Gastrocnemius medialis (tissue), 4 donors: ENCODE data around the gene SBSN. TPM values are rescaled to one million over a fixed set of nuclear protein-coding genes. Genes with fewer than 3 reads are reported as not detected.

Experiments
- ATAC-seq, 2 donors: fragments of 150-250 bp; one replicate each; pipeline ENCODE4 v1.9.1; 2016
- DNase-seq, 2 donors: peaks; one replicate each; pipeline ENCODE4 v3.0.0-alpha.2; 2019
- H3K27ac ChIP-seq, 4 donors: fragments of 200-600 bp; sonication (generic); 1 replicate in 1 of 4; 2 replicates in 3 of 4; pipeline ENCODE4 v1.5.1; 2016 to 2018; ENCODE audit warnings: mild to moderate bottlenecking in 2 of 4, moderate library complexity in 1 of 4
- H3K27me3 ChIP-seq, 3 donors: fragments of 200-600 bp; sonication (generic) in 2 of 3; 1 replicate in 1 of 3; 2 replicates in 2 of 3; pipeline versions ENCODE4 v1.5.1 to v1.6.0; 2016 to 2019; ENCODE audit warnings: mild to moderate bottlenecking in 1 of 3, moderate library complexity in 1 of 3
- H3K36me3 ChIP-seq, 2 donors: fragments of 200-600 bp; sonication (generic) in 1 of 2; one replicate each; pipeline ENCODE4 v1.5.1; 2017 to 2018
- H3K4me1 ChIP-seq, 2 donors: fragments of 200-600 bp; sonication (generic) in 1 of 2; one replicate each; pipeline ENCODE4 v1.5.1; 2016 to 2017; ENCODE audit warnings: mild to moderate bottlenecking in 2 of 2
- H3K4me3 ChIP-seq, 4 donors: fragments of 200-600 bp; sonication (generic) in 3 of 4; 1 replicate in 1 of 4; 2 replicates in 3 of 4; pipeline ENCODE4 v1.5.1; 2016 to 2019; ENCODE audit warnings: mild to moderate bottlenecking in 2 of 4
- H3K9me3 ChIP-seq, 3 donors: fragments of 200-600 bp; sonication (generic) in 2 of 3; 1 replicate in 1 of 3; 2 replicates in 2 of 3; pipeline ENCODE4 v1.5.1; 2016 to 2019
- POLR2A ChIP-seq, 2 donors: fragments of 450-650 bp; IDR thresholded peaks; one replicate each; pipeline ENCODE4 v1.6.1; 2017; ENCODE audit warnings: antibody characterized with exemption in 2 of 2, mild to moderate bottlenecking in 2 of 2, moderate library complexity in 2 of 2
- in situ Hi-C, 4 donors: fragments of 200-750 bp; cut with MboI; loops; one replicate each; pipeline versions ENCODE4 v1.15.0 to v1.8.0; 2017; ENCODE audit warnings: low sequenced_read_pairs in 4 of 4
- intact Hi-C: fragments of 100-400 bp; cut with DNase I; formaldehyde crosslinking; loops from one replicate; pipeline ENCODE4 v1.15.1; 2023; ENCODE audit warnings: low total_unique reads
- total RNA-seq, 4 donors: library from RNA; depleted of rRNA; stranded (reverse); fragments of >200 nt; gene quantifications; one replicate each; pipeline versions ENCODE4 v1.1.0 to v1.2.3, GENCODE V29; 2016
- TF ChIP-seq, protein P1 (sequence below), 5 experiments: fragments of 450-650 bp in 3 of 5; fragments of 200-600 bp in 2 of 5; sonication (generic) in 2 of 5; IDR thresholded peaks in 4 of 5; conservative IDR thresholded peaks in 1 of 5; 1 replicate in 4 of 5; 2 replicates in 1 of 5; pipeline ENCODE4 v1.5.1; 2016 to 2019; ENCODE audit warnings: antibody characterized with exemption in 5 of 5, mild to moderate bottlenecking in 3 of 5, moderate library complexity in 3 of 5

SBSN gene
- total RNA-seq, 4 donors from 2014 or later = not detected

- no peaks in the 10 kb centered on the region for H3K9me3 ChIP-seq
- no peak overlapping the region for H3K4me3 ChIP-seq
- peaks cover 31 to 63% (median 51%) of the 10 kb centered on the region in 3 donors for H3K27me3 ChIP-seq
- in situ Hi-C loops (loop anchor here in 1 of 4 donors (25.0 kb wide), 1 partner anchor 183 kb away; the partner anchor contains the start of genes KMT2B and ZBTB32), intact Hi-C loops (no loop called here)
- H3K27ac ChIP-seq = no peak overlapping the region
- ATAC-seq (no peak), DNase-seq (no peak)
- no peaks in the 10 kb centered on the region for H3K4me1 ChIP-seq
- H3K36me3 ChIP-seq = no peaks in the 10 kb centered on the region
- no peak for TF ChIP-seq POLR2A (IDR thresholded peaks at IDR 0.05)
- TF ChIP-seq, protein P1, sequence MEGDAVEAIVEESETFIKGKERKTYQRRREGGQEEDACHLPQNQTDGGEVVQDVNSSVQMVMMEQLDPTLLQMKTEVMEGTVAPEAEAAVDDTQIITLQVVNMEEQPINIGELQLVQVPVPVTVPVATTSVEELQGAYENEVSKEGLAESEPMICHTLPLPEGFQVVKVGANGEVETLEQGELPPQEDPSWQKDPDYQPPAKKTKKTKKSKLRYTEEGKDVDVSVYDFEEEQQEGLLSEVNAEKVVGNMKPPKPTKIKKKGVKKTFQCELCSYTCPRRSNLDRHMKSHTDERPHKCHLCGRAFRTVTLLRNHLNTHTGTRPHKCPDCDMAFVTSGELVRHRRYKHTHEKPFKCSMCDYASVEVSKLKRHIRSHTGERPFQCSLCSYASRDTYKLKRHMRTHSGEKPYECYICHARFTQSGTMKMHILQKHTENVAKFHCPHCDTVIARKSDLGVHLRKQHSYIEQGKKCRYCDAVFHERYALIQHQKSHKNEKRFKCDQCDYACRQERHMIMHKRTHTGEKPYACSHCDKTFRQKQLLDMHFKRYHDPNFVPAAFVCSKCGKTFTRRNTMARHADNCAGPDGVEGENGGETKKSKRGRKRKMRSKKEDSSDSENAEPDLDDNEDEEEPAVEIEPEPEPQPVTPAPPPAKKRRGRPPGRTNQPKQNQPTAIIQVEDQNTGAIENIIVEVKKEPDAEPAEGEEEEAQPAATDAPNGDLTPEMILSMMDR (IDR thresholded peaks at IDR 0.05 in 4 of 5, conservative IDR thresholded peaks at IDR 0.05 in 1 of 5) = no peak
These were observed 1.4 kb upstream of the SBSN start for GRCh38 chr19:35529241-35530218.

GRCh38 chr19:35525873-35526272 lies 2.2 kb downstream of the SBSN start:
- Histone ChIP-seq H3K4me3 (no peak overlapping the region), H3K27ac (no peak overlapping the region), H3K27me3 (peaks cover 15 to 33% (median 25%) of the 10 kb centered on the region in 3 donors), H3K4me1 (no peaks in the 10 kb centered on the region), H3K9me3 (no peaks in the 10 kb centered on the region), H3K36me3 (no peaks in the 10 kb centered on the region)
- ATAC-seq = no peak
- in situ Hi-C loops = loop anchor here in 1 of 4 donors (25.0 kb wide), 1 partner anchor 186 kb away; the partner anchor contains the start of genes KMT2B and ZBTB32
- no peak for TF ChIP-seq POLR2A (IDR thresholded peaks at IDR 0.05)
- TF ChIP-seq, protein P1 (IDR thresholded peaks at IDR 0.05 in 4 of 5, conservative IDR thresholded peaks at IDR 0.05 in 1 of 5) = no peak
- no peak for DNase-seq
- intact Hi-C loops = no loop called here

DNA sequence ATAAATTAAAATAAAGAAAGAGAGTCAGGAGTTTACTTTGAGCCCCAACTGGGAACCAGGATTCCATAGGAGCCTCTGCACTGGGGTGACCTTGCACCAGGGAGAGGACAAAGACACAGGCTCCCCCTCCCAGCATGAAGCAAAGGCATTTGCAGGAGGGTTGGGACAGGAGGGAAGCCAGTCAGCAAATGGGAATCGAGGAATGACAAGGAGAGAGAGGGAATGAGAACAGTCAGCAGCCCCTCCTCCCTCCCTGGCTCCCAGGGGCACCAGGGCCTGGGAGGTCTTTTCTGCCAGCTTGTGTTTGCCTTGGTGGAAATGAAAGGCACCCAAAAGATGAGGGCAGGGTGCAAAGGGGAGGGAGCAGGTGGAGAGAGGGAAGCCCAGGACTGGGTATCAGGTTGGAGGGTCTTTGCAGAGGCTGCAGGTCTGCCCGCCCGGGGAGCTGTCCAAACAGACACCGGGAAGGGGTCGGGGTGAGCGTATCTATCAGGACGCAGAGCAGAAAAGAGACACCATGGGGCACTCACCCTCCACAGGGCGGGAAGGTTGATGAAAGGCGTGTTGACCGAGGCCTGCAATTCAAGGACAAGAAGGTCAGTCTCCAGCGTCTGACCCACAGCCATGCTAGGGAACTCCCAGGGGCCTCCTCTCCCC lies 3.8 kb downstream of the SBSN start:
- no peak overlapping the region for H3K27ac ChIP-seq
- ATAC-seq = no peak
- H3K4me1 ChIP-seq = no peaks in the 10 kb centered on the region
- no peaks in the 10 kb centered on the region for H3K9me3 ChIP-seq
- intact Hi-C loops = no loop called here
- H3K4me3 ChIP-seq = no peak overlapping the region
- H3K27me3 ChIP-seq = peaks cover 12 to 20% (median 16%) of the 10 kb centered on the region in 3 donors
- no peak for DNase-seq
- in situ Hi-C loops = no loop called here
- H3K36me3 ChIP-seq = no peaks in the 10 kb centered on the region
- TF ChIP-seq, protein P1 (IDR thresholded peaks at IDR 0.05 in 4 of 5, conservative IDR thresholded peaks at IDR 0.05 in 1 of 5) = no peak
- no peak for TF ChIP-seq POLR2A (IDR thresholded peaks at IDR 0.05)

DNA sequence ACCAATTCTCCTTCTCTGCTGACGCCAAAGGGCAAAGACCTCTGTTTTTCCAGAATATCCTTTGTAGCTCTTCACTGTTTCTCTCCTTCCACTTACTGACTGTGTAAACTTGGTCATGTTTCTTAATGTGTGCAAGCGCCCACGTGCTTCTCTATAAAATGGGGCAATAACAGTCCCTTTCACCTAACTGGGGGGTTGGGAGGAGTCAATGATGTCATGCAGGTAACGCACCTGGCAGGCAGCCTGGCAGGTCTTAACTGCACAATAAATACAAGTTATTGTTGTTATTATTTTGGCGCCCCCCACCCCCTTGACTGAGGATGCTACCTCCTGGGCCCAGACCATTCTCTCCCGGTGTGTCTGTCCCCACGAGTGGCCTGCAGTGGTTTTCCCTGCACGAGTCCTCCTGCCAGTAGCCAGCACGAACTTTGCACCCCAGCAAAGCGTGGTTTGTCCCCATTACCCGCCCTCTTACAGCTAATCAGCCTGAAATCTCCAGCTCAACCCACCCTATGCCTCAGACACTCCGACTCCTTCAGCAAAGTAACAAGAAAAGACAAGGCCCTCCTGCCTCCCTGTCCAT lies 5.3 kb downstream of the SBSN start:
- no peak for TF ChIP-seq POLR2A (IDR thresholded peaks at IDR 0.05)
- TF ChIP-seq, protein P1 (IDR thresholded peaks at IDR 0.05 in 4 of 5, conservative IDR thresholded peaks at IDR 0.05 in 1 of 5) = no peak
- Histone ChIP-seq H3K4me1 (no peaks in the 10 kb centered on the region), H3K4me3 (no peak overlapping the region), H3K9me3 (no peaks in the 10 kb centered on the region), H3K36me3 (no peaks in the 10 kb centered on the region), H3K27me3 (peaks cover 7 to 9% (median 7%) of the 10 kb centered on the region in 3 donors), H3K27ac (no peak overlapping the region)
- in situ Hi-C loops (no loop called here), intact Hi-C loops (no loop called here)
- ATAC-seq = no peak
- no peak for DNase-seq
